Gastroesophageal sphincter (tissue), 4 donors: ENCODE results near the gene SHOX. TPM values are rescaled to one million over a fixed set of nuclear protein-coding genes. Genes with fewer than 3 reads are reported as not detected.

Experiments
- ATAC-seq: fragments of 150-250 bp; one replicate; pipeline ENCODE4 v1.9.1; 2016; ENCODE audit warnings: mild to moderate bottlenecking, moderate library complexity
- H3K27ac ChIP-seq, 4 donors: fragments of 200-600 bp; sonication (generic) in 3 of 4; 1 replicate in 3 of 4; 2 replicates in 1 of 4; pipeline ENCODE4 v1.5.1; 2016 to 2019
- H3K27me3 ChIP-seq: fragments of 200-600 bp; sonication (generic); one replicate; pipeline ENCODE4 v1.5.1; 2019
- H3K36me3 ChIP-seq, 2 donors: fragments of 200-600 bp; sonication (generic); one replicate each; pipeline ENCODE4 v1.5.1; 2019; ENCODE audit warnings: control low read depth in 1 of 2
- H3K4me1 ChIP-seq, 3 donors: fragments of 200-600 bp; sonication (generic); 1 replicate in 2 of 3; 2 replicates in 1 of 3; pipeline ENCODE4 v1.5.1; 2016 to 2019; ENCODE audit warnings: control low read depth in 2 of 3
- H3K4me3 ChIP-seq, 2 donors: fragments of 200-600 bp; sonication (generic); one replicate each; pipeline ENCODE4 v1.5.1; 2019; ENCODE audit warnings: mild to moderate bottlenecking in 1 of 2, moderate library complexity in 1 of 2
- H3K9me3 ChIP-seq, 3 donors: fragments of 200-600 bp; sonication (generic); one replicate each; pipeline ENCODE4 v1.5.1; 2017 to 2019; ENCODE audit warnings: control low read depth in 2 of 3
- EP300 ChIP-seq: sonication (generic); formaldehyde crosslinking; IDR thresholded peaks from one replicate; pipeline ENCODE4 v1.6.1; 2017; ENCODE audit warnings: antibody characterized with exemption, mild to moderate bottlenecking
- POLR2A ChIP-seq, 2 donors: fragments of 450-650 bp; IDR thresholded peaks; one replicate each; pipeline ENCODE4 v1.6.1; 2017; ENCODE audit warnings: antibody characterized with exemption in 2 of 2, mild to moderate bottlenecking in 2 of 2, moderate library complexity in 1 of 2
- POLR2AphosphoS5 ChIP-seq: sonication (generic); formaldehyde crosslinking; IDR thresholded peaks from one replicate; pipeline ENCODE4 v1.6.1; 2017; ENCODE audit warnings: antibody characterized with exemption
- WGBS, 2 donors: methylation state at CpG; one replicate each; pipeline ENCODE4 v1.1.5; 2018; ENCODE audit warnings: low coverage in 1 of 2; 5-methylcytosine and 5-hydroxymethylcytosine counted together
- total RNA-seq, 4 donors: library from RNA; depleted of rRNA; stranded (reverse); fragments of >200 nt; gene quantifications; one replicate each; pipeline ENCODE4 v1.1.0, GENCODE V29; 2016
- TF ChIP-seq, protein P1 (sequence below), 4 experiments: fragments of 200-600 bp in 2 of 4; fragments of 450-650 bp in 2 of 4; sonication (generic) in 1 of 4; IDR thresholded peaks; one replicate each; pipeline ENCODE4 v1.5.1; 2017 to 2019; ENCODE audit warnings: antibody characterized with exemption in 4 of 4, mild to moderate bottlenecking in 2 of 4, moderate library complexity in 2 of 4

SHOX gene
- total RNA-seq, 4 donors from 2014 or later: not detected

DNA sequence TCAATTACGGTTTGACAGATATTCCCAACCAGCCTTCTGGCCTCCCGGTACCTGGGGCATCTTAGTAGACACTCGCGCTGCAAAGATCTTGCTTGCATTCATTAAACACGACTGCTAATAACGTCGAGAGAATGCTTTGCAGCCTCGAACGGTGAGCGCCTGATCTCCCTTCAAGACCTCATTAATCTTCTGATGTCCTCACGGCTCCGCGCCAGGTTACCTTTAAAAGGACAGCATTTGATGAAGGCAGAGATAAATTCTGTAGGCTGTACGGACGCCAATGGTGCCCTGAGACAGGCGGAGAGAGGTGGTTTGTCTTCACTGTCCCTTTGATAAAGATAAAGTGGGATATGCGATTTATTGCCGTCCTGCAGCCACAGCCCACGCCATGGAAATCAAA is 64.2 kb downstream of the SHOX start:
- Histone ChIP-seq H3K9me3 (peaks cover 0 to 48% (median 0%) of the 10 kb centered on the region in 3 donors), H3K4me1 (no peaks in the 10 kb centered on the region), H3K4me3 (no peak overlapping the region), H3K27me3 (peaks cover 10% of the 10 kb centered on the region), H3K36me3 (no peaks in the 10 kb centered on the region), H3K27ac (no peak overlapping the region)
- TF ChIP-seq POLR2A (IDR thresholded peaks at IDR 0.05) (no peak), EP300 (no peak), POLR2AphosphoS5 (no peak)
- TF ChIP-seq, protein P1, sequence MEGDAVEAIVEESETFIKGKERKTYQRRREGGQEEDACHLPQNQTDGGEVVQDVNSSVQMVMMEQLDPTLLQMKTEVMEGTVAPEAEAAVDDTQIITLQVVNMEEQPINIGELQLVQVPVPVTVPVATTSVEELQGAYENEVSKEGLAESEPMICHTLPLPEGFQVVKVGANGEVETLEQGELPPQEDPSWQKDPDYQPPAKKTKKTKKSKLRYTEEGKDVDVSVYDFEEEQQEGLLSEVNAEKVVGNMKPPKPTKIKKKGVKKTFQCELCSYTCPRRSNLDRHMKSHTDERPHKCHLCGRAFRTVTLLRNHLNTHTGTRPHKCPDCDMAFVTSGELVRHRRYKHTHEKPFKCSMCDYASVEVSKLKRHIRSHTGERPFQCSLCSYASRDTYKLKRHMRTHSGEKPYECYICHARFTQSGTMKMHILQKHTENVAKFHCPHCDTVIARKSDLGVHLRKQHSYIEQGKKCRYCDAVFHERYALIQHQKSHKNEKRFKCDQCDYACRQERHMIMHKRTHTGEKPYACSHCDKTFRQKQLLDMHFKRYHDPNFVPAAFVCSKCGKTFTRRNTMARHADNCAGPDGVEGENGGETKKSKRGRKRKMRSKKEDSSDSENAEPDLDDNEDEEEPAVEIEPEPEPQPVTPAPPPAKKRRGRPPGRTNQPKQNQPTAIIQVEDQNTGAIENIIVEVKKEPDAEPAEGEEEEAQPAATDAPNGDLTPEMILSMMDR (IDR thresholded peaks at IDR 0.05): no peak
- no peak for ATAC-seq
- WGBS, 2 donors: 69 to 83% methylated on average over 11 to 13 of the region's 19 CpGs

- H3K27me3 ChIP-seq: no peaks in the 10 kb centered on the region
- H3K4me3 ChIP-seq: no peak overlapping the region
- ATAC-seq: no peak
- 59 to 84% methylated on average over 12 to 20 of the region's 20 CpGs for WGBS, 2 donors
- TF ChIP-seq POLR2AphosphoS5: no peak
- TF ChIP-seq POLR2A (IDR thresholded peaks at IDR 0.05): no peak
- TF ChIP-seq, protein P1 (IDR thresholded peaks at IDR 0.05): no peak
- no peak for TF ChIP-seq EP300
- H3K4me1 ChIP-seq: no peaks in the 10 kb centered on the region
- H3K36me3 ChIP-seq: no peaks in the 10 kb centered on the region
- no peak overlapping the region for H3K27ac ChIP-seq
- peaks cover 0 to 52% (median 0%) of the 10 kb centered on the region in 3 donors for H3K9me3 ChIP-seq
Observed at GRCh38 chrX:698206-698605, 67.6 kb downstream of the SHOX start.

DNA sequence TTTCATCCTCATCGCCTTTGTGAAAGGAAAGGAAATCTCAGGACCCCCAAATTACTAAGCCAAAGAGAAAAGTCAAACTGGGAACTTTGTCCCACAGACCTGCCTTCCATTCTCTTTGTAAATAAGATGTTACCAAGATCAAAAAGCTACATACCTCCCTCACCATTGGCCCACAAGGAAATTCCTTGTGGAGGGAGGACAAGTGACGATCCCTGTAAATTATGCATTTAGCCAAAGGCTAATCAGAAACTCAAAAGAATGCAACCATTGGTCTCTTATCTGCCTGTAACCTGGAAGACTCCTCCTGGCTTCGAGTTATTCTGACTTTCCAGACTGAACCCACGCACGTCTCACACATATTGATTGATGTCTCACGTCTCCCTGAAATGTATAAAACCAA is 70.3 kb downstream of the SHOX start:
- WGBS, 2 donors: 42% methylated on average over 5 to 6 of the region's 6 CpGs
- no peak overlapping the region for H3K27ac ChIP-seq
- TF ChIP-seq, protein P1 (IDR thresholded peaks at IDR 0.05): no peak

GRCh38 chrX:701673-702072 is 71.1 kb downstream of the SHOX start:
- Histone ChIP-seq H3K27me3 (no peaks in the 10 kb centered on the region), H3K4me1 (no peaks in the 10 kb centered on the region), H3K9me3 (peaks cover 0 to 58% (median 0%) of the 10 kb centered on the region in 3 donors), H3K4me3 (no peak overlapping the region), H3K36me3 (no peaks in the 10 kb centered on the region), H3K27ac (no peak overlapping the region)
- no peak for TF ChIP-seq EP300
- no peak for TF ChIP-seq POLR2AphosphoS5
- TF ChIP-seq, protein P1 (IDR thresholded peaks at IDR 0.05): no peak
- TF ChIP-seq POLR2A (IDR thresholded peaks at IDR 0.05): no peak
- no peak for ATAC-seq
- WGBS, 2 donors: 84 to 94% methylated on average over 3 to 4 of the region's 5 CpGs

More for the DNA sequence above, 70.3 kb downstream of the SHOX start:
- Histone ChIP-seq H3K27me3 (no peaks in the 10 kb centered on the region), H3K4me3 (no peak overlapping the region), H3K9me3 (peaks cover 0 to 56% (median 0%) of the 10 kb centered on the region in 3 donors), H3K4me1 (no peaks in the 10 kb centered on the region), H3K36me3 (no peaks in the 10 kb centered on the region)
- ATAC-seq: no peak

DNA sequence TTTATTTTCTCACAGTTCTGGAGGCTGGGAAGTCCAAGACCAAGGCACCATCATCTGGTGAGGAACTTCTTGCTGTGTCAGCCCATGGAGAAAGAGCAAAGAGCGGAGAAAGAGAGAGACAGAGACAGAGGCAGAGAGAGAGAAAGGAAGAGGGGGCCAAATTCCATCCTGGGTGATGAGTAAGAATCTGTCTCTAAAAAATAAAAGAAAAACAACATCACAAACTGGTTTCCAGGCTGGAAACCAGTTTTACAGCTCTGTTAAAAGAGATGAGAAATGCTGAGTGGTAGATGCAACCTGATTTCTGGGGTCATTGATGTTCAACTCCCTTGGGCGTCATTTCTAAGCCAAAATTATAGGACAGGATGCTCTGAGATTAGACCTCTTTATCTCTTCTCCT is 72.9 kb downstream of the SHOX start:
- no peaks in the 10 kb centered on the region for H3K4me1 ChIP-seq
- ATAC-seq: no peak
- no peaks in the 10 kb centered on the region for H3K36me3 ChIP-seq
- peaks cover 0 to 57% (median 0%) of the 10 kb centered on the region in 3 donors for H3K9me3 ChIP-seq
- H3K27ac ChIP-seq: no peak overlapping the region
- H3K27me3 ChIP-seq: no peaks in the 10 kb centered on the region
- TF ChIP-seq POLR2AphosphoS5: no peak
- no peak for TF ChIP-seq EP300
- TF ChIP-seq, protein P1 (IDR thresholded peaks at IDR 0.05): no peak
- no peak for TF ChIP-seq POLR2A (IDR thresholded peaks at IDR 0.05)
- no peak overlapping the region for H3K4me3 ChIP-seq
- WGBS, 2 donors: 61 to 80% methylated on average over 1 to 2 of the region's 2 CpGs
